Measurements from ENCODE around the gene PLOD2.

GRCh38 chr3:146020969-146021368, 140.0 kb downstream of the PLOD2 start:
- TF ChIP-seq SP1 (CRISPR knock-in tag; conservative IDR thresholded peaks at IDR 0.05), result no peak
- no peak for TF ChIP-seq CTCF (IDR thresholded peaks at IDR 0.05)
- no peak for TF ChIP-seq ZBTB43 (CRISPR knock-in tag; IDR thresholded peaks at IDR 0.05)
- TF ChIP-seq ZNF121 (CRISPR knock-in tag; IDR thresholded peaks at IDR 0.05), result no peak
- TF ChIP-seq RELA (CRISPR knock-in tag; IDR thresholded peaks at IDR 0.05; ENCODE audit: borderline replicate concordance), result no peak
- no peak for TF ChIP-seq PREB (CRISPR knock-in tag; IDR thresholded peaks at IDR 0.05; ENCODE audit: borderline replicate concordance)
- TF ChIP-seq TCF7 (CRISPR knock-in tag; IDR thresholded peaks at IDR 0.05; ENCODE audit: low read depth), result no peak
- no peak for TF ChIP-seq TEAD4 (CRISPR knock-in tag; IDR thresholded peaks at IDR 0.05)
- TF ChIP-seq PRDM15 (CRISPR knock-in tag; IDR thresholded peaks at IDR 0.05), result no peak
- TF ChIP-seq MAX (CRISPR knock-in tag; IDR thresholded peaks at IDR 0.05), result no peak
- no peak for TF ChIP-seq FOXK1 (CRISPR knock-in tag; IDR thresholded peaks at IDR 0.05)
- TF ChIP-seq ZSCAN18 (CRISPR knock-in tag; IDR thresholded peaks at IDR 0.05), result no peak
